Gastroesophageal sphincter (tissue), 3 donors: ENCODE measurements around the gene SSTR3.

Experiments
- EP300 ChIP-seq: sonication (generic); formaldehyde crosslinking; IDR thresholded peaks from one replicate; pipeline ENCODE4 v1.6.1; 2017; ENCODE audit warnings: antibody characterized with exemption, mild to moderate bottlenecking
- POLR2A ChIP-seq, 2 donors: fragments of 450-650 bp; IDR thresholded peaks; one replicate each; pipeline ENCODE4 v1.6.1; 2017; ENCODE audit warnings: antibody characterized with exemption in 2 of 2, mild to moderate bottlenecking in 2 of 2, moderate library complexity in 1 of 2
- POLR2AphosphoS5 ChIP-seq: sonication (generic); formaldehyde crosslinking; IDR thresholded peaks from one replicate; pipeline ENCODE4 v1.6.1; 2017; ENCODE audit warnings: antibody characterized with exemption
- TF ChIP-seq, protein P1 (sequence below), 4 experiments: fragments of 200-600 bp in 2 of 4; fragments of 450-650 bp in 2 of 4; sonication (generic) in 1 of 4; IDR thresholded peaks; one replicate each; pipeline ENCODE4 v1.5.1; 2017 to 2019; ENCODE audit warnings: antibody characterized with exemption in 4 of 4, mild to moderate bottlenecking in 2 of 4, moderate library complexity in 2 of 4

DNA sequence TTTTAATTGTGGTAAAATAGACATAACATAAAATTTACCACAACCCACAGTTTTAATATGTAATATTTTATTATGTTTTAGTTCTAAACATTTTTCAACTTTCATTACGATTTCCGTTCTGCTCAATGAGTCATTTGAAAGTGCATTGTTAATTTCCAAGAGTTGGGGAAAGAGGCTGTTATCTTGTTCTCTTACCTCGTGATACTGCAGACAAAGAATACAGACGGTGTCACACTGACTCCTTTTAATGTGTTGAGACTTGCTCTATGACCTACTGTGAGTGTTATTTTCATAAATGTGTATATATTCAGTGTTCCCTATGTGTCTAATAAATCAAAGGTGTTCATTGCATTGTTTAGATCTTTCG, 42.6 kb upstream of the SSTR3 start:
- TF ChIP-seq, protein P1, sequence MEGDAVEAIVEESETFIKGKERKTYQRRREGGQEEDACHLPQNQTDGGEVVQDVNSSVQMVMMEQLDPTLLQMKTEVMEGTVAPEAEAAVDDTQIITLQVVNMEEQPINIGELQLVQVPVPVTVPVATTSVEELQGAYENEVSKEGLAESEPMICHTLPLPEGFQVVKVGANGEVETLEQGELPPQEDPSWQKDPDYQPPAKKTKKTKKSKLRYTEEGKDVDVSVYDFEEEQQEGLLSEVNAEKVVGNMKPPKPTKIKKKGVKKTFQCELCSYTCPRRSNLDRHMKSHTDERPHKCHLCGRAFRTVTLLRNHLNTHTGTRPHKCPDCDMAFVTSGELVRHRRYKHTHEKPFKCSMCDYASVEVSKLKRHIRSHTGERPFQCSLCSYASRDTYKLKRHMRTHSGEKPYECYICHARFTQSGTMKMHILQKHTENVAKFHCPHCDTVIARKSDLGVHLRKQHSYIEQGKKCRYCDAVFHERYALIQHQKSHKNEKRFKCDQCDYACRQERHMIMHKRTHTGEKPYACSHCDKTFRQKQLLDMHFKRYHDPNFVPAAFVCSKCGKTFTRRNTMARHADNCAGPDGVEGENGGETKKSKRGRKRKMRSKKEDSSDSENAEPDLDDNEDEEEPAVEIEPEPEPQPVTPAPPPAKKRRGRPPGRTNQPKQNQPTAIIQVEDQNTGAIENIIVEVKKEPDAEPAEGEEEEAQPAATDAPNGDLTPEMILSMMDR (IDR thresholded peaks at IDR 0.05), result no peak
- no peak for TF ChIP-seq EP300
- TF ChIP-seq POLR2A (IDR thresholded peaks at IDR 0.05), result no peak
- no peak for TF ChIP-seq POLR2AphosphoS5
